Stomach (tissue), 4 donors: Measurements from ENCODE around the gene IL20RB.

Source experiments
- POLR2A ChIP-seq, 4 donors: fragments of 450-650 bp; IDR thresholded peaks; one replicate each; pipeline ENCODE4 v1.6.1; 2016; ENCODE audit warnings: antibody characterized with exemption in 4 of 4, control low read depth in 2 of 4, mild to moderate bottlenecking in 1 of 4, moderate library complexity in 1 of 4
- POLR2AphosphoS5 ChIP-seq, 3 donors: sonication (generic); formaldehyde crosslinking; IDR thresholded peaks; one replicate each; pipeline ENCODE4 v1.6.1; 2016; ENCODE audit warnings: antibody characterized with exemption in 3 of 3

GRCh38 chr3:137008976-137009375 is 51.2 kb downstream of the IL20RB start:
- no peak for TF ChIP-seq POLR2AphosphoS5 (IDR thresholded peaks at IDR 0.05)
- TF ChIP-seq POLR2A (IDR thresholded peaks at IDR 0.05): no peak
